ENCODE results near the gene MARK1. TPM values are rescaled to one million over a fixed set of nuclear protein-coding genes. Genes with fewer than 3 reads are reported as not detected.

MARK1 gene
- total and polyA plus RNA-seq, 2 of the 13 experiments (the other 11 are each of a cell fraction or from before 2014, with no cell fraction given) = not detected

GRCh38 chr1:220690140-220691052, 162.5 kb downstream of the MARK1 start, which contains the start of gene C1orf115 (continued):
- TF ChIP-seq ZSCAN21 (CRISPR knock-in tag; IDR thresholded peaks at IDR 0.05; ENCODE audit: borderline replicate concordance) (peak; percentile 68; the same call in 1 of the 2 replicates), CENPX (CRISPR knock-in tag; IDR thresholded peaks at IDR 0.05) (no peak), ZNF3 (CRISPR knock-in tag; IDR thresholded peaks at IDR 0.05) (no peak), HOXA3 (CRISPR knock-in tag; IDR thresholded peaks at IDR 0.05) (peak; percentile 79), HMGA1 (CRISPR knock-in tag; conservative IDR thresholded peaks at IDR 0.05) (no peak), ZSCAN30 (CRISPR knock-in tag; IDR thresholded peaks at IDR 0.05) (no peak), ZNF350 (CRISPR knock-in tag; IDR thresholded peaks at IDR 0.05; ENCODE audit: borderline replicate concordance, low read depth) (peak; percentile 56), IKZF4 (CRISPR knock-in tag; IDR thresholded peaks at IDR 0.05; ENCODE audit: borderline replicate concordance, low read depth, not compliant biosample characterization) (no peak), MAFG (CRISPR knock-in tag; IDR thresholded peaks at IDR 0.05) (no peak), ZFP36L1 (CRISPR knock-in tag; IDR thresholded peaks at IDR 0.05) (peak; percentile 71), EZH2 (conservative IDR thresholded peaks at IDR 0.05; ENCODE audit: low read depth, low read length) (no peak), KLF15 (CRISPR knock-in tag; IDR thresholded peaks at IDR 0.05; ENCODE audit: borderline replicate concordance) (no peak), ZNF280D (CRISPR knock-in tag; IDR thresholded peaks at IDR 0.05) (no peak), ZNF510 (CRISPR knock-in tag; IDR thresholded peaks at IDR 0.05; ENCODE audit: low read depth) (peak; percentile 50; the same call in 1 of the 2 replicates), ZFP36L2 (CRISPR knock-in tag; IDR thresholded peaks at IDR 0.05) (no peak), ZNF766 (CRISPR knock-in tag; IDR thresholded peaks at IDR 0.05; ENCODE audit: borderline replicate concordance) (peak; percentile 74; the same call in 1 of the 2 replicates), ZNF468 (CRISPR knock-in tag; IDR thresholded peaks at IDR 0.05) (no peak), ZBTB38 (CRISPR knock-in tag; IDR thresholded peaks at IDR 0.05) (peak; percentile 83)
- TF ChIP-seq, protein P1, sequence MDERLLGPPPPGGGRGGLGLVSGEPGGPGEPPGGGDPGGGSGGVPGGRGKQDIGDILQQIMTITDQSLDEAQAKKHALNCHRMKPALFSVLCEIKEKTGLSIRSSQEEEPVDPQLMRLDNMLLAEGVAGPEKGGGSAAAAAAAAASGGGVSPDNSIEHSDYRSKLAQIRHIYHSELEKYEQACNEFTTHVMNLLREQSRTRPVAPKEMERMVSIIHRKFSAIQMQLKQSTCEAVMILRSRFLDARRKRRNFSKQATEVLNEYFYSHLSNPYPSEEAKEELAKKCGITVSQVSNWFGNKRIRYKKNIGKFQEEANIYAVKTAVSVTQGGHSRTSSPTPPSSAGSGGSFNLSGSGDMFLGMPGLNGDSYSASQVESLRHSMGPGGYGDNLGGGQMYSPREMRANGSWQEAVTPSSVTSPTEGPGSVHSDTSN (CRISPR knock-in tag; IDR thresholded peaks at IDR 0.05) = no peak
- TF ChIP-seq, protein P2, sequence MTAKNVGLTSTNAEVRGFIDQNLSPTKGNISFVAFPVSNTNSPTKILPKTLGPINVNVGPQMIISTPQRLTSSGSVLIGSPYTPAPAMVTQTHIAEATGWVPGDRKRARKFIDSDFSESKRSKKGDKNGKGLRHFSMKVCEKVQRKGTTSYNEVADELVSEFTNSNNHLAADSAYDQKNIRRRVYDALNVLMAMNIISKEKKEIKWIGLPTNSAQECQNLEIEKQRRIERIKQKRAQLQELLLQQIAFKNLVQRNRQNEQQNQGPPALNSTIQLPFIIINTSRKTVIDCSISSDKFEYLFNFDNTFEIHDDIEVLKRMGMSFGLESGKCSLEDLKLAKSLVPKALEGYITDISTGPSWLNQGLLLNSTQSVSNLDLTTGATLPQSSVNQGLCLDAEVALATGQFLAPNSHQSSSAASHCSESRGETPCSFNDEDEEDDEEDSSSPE (CRISPR knock-in tag; IDR thresholded peaks at IDR 0.05) = peak; percentile 72
- TF ChIP-seq, protein P3, sequence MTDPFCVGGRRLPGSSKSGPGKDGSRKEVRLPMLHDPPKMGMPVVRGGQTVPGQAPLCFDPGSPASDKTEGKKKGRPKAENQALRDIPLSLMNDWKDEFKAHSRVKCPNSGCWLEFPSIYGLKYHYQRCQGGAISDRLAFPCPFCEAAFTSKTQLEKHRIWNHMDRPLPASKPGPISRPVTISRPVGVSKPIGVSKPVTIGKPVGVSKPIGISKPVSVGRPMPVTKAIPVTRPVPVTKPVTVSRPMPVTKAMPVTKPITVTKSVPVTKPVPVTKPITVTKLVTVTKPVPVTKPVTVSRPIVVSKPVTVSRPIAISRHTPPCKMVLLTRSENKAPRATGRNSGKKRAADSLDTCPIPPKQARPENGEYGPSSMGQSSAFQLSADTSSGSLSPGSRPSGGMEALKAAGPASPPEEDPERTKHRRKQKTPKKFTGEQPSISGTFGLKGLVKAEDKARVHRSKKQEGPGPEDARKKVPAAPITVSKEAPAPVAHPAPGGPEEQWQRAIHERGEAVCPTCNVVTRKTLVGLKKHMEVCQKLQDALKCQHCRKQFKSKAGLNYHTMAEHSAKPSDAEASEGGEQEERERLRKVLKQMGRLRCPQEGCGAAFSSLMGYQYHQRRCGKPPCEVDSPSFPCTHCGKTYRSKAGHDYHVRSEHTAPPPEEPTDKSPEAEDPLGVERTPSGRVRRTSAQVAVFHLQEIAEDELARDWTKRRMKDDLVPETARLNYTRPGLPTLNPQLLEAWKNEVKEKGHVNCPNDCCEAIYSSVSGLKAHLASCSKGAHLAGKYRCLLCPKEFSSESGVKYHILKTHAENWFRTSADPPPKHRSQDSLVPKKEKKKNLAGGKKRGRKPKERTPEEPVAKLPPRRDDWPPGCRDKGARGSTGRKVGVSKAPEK (CRISPR knock-in tag; IDR thresholded peaks at IDR 0.05; ENCODE audit: borderline replicate concordance) = no peak; the same call in 1 of the 2 replicates
